HG03103 (cell line): ENCODE measurements around the gene RRM2.

ENCODE experiments used
- ATAC-seq: cut with Tn5 transposase; IDR thresholded peaks from one replicate; pipeline ENCODE4 v1.9.1; 2021; ENCODE audit warnings: low read depth; ENCODE audit not compliant: unreplicated experiment

The RRM2 gene

DNA sequence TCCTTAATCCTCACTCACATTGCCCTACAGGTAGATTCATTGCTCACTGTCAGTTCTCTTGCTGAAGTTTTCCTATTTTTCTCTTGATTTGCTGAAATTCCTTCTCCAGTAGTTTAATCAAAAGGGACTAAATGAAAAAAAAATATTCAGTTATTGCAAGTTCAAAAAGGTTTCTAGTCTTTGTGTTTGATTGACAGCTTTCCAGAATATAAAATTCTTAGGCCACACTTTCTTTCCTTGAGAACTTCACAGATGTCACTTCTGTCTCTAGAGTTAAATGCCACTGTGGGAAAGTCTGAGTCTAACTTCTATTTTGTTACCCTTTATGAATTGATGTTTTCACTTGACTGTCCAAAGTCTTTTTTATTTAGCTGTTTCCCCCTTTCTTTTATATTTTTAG is 25.7 kb downstream of the RRM2 start:
- ATAC-seq = no peak

DNA sequence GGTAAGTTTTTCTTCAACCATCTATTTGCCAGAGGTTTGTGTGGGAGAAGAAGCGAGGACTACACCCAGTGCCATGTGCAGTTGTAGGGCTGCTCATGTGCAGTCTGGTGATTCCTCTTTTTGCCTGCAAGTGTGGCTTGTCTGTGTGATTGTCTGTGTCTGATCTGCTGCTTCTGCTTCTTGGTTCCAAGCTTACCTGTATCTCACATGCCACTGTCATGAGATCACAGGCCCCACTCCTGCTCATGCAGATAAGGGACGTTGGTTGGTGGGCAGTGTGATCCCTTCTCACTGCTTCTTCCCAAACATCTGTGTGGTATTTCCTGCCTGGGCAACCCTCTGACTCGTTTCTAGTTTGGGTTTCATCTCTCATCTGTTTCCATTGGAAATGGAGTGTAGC is 27.1 kb downstream of the RRM2 start:
- ATAC-seq = no peak

DNA sequence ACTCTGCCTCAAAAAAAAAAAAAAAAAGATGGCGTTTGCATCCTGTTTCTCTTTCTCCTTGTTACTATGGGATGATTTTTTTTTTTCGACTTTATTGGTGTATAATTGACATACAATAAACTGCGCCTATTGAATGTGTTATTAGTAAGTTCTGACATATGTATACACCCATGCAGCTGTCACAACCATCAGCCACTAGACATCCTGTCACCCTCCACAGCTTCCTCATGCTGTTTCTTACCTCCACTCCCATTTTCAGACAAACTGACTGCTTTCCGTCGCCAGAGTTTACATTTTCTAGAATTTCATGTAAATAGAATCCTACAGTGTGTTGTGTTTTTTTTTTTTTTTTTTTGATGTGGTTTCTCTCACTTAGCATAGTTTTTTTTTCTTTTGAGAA is 27.9 kb downstream of the RRM2 start:
- no peak for ATAC-seq

DNA sequence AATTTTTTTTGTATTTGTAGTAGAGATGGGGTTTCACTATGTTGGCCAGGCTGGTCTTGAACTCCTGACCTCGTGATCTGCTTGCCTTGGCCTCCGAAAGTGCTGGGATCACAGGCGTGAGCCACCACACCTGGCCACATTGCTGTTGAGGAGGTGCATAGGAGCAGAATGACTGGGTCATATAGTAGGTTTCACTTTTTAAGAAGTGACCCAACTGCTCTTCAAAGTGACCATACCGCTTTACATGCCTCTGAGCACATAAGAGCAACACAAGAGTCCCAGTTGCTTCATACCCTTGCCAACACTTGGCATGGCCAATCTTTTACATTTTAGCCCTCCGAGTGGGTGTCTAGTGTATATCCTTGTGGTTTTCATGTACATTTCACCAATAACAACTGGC is 28.9 kb downstream of the RRM2 start:
- ATAC-seq = no peak

DNA sequence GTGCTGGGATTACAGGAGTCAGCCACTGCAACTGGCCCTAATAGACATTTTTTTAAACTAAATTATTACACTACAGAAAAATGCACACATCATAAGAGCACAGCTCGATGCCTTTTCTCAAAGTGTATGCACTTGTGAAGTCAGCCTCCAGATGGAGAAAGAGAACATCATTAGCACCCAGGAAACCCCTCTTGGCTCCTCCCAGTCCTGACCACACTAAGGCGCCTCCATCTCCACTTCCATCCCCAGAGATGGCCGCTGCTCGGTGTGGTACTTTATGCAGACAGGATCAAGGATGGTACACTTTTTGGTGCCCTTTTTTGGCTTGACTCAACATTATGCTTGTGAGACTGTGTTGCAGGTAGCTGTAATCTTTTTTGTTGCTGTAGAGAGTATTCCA is 34.8 kb downstream of the RRM2 start:
- no peak for ATAC-seq

DNA sequence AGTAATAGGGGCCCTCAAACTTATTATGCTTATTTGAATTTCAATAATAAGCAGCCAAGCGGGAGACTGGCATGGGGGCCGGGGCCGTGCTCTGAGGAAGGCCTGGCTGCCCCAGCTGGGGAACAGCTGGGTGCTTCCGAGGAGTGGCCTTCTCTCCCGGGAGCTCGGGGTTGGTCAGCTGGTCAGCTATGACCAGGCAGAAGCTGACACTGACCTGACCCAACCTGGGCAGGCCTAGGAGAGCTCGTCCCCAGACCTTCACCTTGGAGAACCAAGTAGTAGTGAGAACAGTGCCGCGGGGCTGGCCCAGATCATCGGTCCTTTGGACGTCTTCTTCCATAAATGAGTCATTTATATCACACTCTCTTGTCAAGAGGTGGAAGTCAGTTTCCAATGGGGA is 36.1 kb downstream of the RRM2 start:
- no peak for ATAC-seq

DNA sequence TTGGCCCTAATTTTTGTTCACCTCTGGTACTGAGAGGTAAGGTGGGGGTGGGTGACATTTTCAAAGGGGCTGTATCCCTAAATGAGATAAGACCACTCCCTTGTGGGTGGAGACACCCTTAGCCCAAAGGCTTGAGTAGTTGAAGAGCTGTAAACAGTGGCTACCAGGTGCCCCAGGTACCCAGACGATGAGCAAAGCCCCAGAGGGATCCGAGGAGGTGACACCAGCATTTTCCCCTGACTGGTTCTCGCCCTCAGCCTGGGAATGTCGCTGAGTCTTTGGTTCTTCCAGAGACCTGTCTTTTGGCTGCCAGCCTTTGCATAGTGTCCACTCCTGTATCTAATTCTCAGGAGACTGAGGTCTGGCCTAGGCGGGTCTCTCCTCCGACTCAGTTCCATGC is 36.5 kb downstream of the RRM2 start:
- no peak for ATAC-seq

DNA sequence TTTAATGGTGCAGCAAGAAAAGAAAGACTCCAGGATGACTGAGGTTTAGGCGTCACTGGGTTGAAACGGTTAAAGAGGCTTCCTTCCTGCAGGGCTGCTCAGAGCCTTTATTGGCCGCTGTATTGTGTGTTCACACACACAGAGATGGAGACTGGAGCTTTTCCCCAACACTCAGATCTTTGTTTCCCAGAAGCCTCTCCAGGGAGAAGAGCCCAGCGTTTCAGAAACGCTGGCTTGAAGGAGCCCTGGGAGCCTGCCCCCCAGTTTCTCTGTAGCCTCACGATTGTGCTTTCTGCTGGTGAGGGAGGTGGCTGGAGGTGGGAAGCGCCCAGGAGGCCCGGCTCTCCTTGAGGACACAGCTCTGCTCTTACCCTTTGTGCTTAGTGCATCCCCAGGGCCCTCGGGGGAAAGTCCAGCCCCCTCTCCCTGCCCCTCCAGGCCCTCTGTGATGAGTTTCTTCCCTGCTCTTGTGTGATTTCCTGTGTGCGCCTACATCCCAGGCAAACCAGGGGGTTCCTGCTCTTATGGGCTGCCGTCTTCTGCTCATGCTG is 37.1 kb downstream of the RRM2 start:
- no peak for ATAC-seq

DNA sequence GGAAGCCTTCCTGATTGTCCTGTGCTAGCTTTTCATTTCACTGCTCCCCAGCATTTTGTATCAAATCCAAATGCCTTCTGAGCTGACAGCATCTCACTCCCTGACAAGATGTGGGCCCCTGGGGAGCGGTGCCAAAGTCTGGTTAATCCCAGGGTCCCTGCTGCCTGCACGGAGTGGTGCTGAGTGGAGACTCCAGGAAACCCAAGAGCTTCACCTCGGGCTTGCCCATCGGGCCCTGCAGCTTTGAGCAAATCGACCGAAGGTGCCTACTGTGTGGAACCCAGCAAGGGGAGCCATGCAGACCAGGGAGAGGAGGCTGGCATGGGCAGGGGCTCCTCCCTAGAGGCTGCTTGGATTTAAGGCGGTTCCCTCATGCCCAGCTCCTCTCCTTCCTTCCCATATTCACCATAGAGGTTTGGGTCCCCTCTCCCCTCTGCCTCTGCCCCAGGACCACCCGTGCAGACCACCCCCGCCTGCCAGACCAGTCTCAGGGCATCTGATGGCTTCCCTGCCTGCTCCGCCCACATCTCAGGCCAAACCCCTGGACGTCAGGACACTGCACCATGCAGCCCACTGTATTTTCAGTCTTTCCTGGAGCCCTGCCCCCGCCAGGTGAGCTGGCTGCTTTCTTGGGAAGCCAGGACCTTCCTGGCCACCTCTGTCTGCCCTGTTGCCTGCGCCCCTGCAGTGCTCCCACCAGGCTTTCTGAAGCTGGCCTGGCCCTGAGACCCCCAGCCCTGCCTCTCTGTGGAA is 37.8 kb downstream of the RRM2 start:
- ATAC-seq = no peak

DNA sequence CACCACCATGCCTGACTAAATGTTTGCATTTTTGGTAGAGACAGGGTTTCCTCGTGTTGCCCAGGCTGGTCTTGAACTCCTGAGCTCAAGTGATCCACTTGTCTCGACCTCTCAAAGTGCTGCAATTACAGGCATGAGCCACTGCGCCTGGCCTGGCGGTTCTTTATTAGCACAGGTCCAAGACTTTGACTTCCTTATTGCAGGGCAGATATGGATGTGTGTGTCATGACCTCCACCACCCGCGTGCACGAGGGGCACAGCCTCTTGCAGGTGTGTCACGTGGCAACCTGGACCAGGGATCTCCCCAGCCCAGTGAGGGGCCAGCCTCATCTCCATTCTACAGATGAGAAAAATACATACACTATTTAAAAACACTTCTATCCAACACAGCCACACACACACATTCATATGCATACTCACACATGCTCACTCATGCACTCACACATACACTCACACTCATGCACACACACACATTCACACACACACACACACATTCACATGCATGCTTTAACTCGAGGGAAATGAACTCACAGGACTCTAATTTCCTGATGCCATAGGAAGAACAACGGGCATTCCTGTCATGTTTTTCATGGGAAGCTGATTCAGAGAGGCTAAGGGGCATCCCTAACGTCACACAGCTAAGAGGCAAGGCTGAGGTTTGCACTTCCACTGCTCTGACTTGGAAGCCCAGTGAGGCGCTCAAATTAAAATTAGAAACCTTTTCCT is 38.8 kb downstream of the RRM2 start:
- no peak for ATAC-seq

DNA sequence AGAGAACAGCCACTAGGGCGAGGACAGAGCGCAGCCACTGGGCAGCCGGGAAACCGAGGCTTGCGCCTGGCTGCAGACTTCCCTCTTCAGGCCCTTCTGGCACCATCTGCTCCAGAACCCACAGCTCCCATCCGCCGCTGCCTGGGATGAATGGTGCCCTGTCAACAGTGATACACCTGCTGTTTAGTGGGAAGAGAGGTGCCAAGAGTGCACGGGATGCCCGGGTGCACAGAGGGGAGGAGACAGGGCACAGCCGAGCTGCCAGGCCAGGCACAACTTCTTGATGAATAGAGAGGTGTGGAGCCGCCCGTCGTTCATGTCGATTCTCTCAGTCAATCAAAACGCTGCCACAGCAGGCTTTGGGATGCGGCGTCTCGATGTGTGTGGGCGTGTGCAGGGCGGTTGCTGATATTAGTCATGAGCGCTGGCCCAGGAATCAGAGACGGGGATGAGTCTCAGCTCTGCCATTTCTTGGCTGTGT is 39.5 kb downstream of the RRM2 start:
- ATAC-seq = no peak

DNA sequence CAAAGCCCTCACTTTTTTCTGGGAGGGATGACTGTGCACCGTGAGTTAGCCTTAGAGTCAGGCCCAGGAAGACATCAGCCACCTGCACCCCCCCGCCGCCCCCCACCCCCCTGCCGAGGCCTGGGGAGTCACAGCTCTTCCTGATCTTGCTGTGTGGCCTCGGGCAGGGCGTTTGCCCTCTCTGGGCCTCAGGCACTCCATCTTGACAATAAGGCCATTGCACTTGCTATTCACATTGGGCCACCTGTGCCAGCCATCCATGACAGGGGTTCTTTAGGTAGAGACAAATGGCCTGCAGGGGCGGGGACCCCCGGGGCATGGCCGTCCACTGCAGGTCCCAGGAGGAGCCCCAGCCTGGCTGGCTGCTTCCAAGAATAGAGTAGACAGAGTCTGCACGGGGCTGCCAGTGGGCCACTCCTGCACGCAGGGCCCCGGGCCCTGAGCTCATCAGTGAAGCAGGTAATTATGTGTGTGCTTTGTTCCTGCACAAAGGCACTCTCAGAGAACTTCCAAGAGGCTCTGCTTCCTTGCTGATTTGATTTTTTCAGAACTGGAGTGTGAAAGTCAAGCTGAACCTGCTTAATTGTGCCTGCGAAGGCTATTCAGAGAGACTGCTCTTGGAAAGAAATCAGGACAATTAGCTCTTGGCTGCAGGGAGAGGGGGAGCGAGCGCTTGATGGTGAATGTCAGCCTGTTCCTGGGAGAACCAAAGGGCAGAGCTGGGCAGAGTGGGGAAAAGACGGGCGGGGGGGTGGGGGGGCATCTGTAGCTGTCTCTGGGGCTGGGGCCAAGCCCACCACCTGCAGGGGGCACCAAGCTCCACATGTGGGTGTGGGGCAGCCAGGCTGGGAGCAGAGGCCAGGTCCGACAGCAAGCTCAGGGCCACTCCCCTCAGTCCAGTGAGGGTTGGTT is 40.3 kb downstream of the RRM2 start:
- no peak for ATAC-seq

DNA sequence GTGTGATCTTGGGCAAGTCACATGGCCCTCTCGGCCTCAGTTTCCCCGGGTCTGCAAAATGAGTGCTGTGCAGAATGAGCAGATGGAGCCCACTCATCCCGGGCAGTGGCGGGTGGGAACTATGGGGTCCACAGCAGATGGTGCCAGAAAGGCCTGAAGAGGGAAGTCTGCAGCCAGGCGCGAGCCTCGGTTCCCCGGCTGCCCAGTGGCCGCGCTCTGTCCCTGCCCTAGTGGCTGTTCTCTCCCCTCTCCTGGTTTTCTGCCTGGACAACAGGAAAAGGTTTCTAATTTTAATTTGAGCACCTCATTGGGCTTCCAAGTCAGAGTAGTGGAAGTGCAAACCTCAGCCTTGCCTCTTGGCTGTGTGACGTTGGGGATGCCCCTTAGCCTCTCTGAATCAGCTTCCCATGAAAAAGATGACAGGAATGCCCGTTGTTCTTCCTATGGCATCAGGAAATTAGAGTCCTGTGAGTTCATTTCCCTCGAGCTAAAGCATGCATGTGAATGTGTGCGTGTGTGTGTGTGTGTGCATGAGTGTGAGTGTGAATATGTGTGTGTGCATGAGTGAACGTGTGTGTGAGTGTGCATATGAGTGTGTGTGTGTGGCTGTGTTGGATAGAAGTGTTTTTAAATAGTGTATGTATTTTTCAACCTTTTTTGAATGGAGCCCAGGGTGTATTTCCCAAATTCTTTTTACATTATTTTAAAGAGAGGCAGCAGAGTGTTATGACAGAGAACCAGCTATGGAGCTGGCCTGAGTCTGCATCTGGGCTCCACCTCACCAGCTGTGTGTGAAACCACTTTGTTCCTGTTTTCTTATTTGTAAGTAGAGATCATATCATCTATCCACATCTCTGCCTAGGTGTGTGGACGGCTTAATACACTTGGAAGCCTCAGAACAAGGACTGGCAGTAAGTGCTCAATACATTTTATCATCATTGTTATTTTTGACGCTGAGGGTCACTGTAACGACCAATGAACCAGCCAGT is 41.3 kb downstream of the RRM2 start:
- no peak for ATAC-seq

DNA sequence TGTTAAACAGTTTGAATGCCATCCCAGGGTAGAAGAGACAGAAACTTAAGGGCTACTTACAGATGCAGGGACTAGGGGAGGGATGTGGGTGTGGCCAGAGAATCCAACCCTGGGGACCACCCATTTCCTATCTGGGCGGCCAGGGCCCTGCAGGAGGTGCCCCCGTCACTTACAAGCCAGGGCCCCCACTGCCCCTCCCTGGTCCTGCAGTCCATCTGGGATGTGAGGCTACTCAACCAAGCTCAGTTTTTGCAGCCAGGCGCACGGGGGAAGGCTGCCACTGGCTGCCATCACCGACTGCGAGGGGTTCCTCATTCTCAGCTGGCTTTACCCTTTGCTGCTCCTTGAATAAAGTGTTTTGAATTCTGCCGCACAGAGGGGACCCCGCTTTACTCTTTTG is 42.1 kb downstream of the RRM2 start:
- ATAC-seq = no peak

DNA sequence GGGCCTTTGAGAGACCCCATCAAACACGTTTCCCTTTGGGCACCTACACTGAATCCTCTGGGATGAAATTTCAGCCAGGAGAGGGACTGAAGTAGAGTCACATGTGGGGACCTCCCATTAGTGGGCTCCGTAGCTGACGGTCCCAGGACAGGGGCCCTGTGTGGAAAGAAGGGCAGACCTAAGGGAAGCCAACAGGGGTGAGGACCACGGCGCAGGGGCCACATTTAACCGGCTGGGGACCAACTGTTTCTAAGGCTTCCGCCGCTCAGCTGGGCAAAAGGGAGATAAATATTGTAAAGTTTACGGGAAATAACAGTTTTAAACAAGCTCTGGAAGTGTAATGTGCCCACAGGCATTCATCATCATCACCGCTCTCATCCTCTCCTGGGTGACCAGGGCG is 42.7 kb downstream of the RRM2 start:
- no peak for ATAC-seq

DNA sequence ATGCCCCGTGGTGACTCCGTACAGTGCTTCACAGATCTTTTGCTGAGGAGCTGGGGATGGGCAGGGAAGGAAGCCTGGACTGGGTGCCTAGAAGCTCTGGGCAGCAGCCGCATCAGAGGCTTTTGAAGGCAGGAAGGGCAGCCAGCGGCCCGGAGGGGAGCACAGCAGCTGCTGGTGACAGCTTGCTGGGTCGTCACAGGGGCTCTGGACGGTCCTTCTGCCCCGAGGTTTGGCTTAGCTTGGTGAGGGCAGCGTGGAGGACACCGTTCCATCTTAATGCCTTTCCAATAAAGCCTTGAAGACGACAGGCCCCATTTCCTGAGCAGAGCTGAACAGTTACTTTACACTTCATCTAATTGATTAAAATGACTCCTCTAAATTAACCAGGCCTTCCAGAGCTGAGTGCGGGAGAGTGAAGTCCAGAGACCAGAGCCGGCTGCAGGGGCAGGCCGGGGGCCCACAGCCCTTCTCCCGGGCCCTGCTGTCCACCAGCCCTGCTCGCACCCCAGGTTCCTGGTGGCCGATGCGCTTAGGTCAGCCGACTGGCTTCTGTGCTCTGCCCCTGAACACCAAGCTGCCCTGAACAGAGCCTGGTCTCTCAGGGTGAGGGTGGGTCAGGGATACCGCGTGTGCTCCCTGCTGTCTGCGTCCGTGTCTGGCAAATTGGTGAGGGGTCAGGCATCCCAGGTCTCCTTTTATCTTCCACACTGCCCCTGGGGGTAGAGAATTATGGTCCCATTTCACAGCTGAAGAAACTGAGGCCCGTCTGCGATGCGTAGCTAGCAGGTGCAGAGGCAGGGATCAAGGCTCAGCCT is 43.5 kb downstream of the RRM2 start:
- no peak for ATAC-seq

DNA sequence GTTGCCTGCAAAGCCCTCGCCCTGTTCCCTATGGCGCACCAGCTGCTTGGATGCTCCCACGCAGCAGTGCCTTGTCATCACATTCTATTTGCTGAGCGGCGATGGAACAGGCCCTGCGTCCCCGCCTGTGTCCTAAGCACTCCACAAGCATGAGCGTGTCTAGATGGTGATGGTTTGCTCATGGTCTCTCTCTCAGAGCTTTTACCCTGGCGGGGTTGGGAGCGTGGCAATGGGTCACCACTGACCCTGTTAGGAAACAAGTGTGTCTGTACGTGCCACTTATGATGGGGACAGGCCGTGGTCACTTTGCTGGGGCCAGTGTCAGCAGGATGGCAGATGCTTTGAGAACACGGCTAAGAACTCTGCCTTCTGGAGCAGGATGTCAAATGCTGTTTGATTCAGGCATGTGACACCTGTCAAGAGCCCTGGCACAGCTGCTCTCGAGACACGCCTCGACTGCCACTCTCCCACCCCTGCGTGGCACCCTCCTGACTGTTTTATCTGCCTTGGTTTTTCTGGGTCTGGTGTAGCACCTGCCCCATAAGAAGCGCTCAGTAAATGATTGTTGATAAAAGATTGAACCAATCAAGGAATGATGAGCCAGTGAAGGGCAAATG is 44.2 kb downstream of the RRM2 start:
- no peak for ATAC-seq

DNA sequence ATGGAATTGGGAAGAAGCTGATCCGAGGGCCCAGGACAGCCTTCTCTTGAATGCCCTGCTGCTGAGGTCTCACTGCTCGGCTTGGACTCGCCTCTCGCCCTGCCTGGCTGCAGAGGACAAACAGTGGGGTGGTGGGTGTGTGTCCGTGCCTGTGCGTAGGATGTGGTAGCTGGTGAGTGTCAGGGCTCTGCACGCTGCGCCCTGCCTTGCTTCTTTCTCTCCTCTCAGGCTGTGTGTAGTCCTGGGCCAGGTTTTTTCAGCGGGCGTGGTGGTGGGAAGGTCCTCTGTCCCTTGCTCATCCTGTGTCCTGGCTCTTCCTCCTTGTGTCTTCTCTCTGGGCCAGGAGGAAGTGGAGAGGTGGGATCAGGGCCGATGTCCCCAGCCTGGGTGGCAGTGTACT is 44.8 kb downstream of the RRM2 start:
- no peak for ATAC-seq
